ENCODE data around the gene GPA33.

The GPA33 gene

DNA sequence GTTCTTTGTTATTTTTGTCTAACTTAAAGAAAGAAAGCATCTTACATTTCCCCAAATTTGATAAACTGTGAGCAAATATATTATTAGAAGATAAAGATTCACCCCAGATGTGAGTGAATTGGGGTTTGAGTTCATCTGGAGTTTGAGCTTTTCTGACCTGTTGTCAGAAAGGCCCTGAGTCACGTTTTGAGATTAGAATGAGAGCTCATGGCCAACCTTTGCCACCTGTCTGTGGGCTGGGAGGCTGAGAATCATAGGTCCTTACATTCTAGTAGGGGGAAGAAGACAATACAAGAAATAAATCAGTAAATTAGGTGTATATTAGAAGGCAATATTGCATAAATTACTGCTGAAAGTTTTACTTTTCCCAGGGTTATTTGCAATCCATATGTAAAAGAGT, 26.0 kb upstream of the GPA33 start:
- no peak for DNase-seq

- no peak for DNase-seq
These were observed 25.5 kb upstream of the GPA33 start for GRCh38 chr1:167115655-167116054.

GRCh38 chr1:167114725-167115124, 24.5 kb upstream of the GPA33 start:
- no peak for DNase-seq

DNA sequence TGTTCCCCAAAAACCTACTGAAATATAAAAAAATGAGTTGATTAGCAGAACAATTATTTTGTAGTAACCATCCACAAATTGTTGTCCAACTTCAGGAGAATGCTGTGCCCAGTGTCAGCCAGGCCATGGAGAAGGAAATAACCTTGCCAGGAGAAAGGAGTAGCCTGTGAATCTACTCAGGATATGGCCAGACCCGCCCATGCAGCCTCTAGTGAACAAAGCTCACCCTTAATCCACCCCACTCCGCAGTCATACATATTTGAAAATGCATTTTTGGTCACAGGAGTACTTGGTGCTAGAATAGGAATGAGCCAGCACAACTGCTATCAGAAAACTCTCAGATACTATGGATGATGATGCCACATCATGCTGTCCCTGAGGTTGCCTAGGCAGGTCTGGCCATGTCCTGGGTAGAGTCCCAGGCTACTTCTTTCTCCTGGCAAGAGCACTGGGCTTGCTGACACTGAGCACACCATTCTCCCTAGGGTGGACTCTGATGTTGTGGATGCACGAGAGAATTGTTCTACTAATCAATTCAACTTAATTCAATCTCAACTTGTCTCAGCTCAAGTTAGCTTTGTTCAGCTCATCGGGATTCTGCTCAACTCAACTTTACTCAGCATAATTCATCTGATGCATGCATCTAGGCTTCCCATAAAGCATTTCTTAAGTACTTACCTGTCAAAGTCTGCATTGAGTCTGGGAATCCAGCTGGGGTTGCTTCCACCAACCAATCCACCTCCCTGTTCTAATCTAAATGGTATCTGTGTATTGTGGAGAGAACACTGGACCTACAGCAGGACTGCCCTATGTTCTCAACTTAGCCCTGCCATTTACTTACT, 21.9 kb upstream of the GPA33 start:
- DNase-seq: no peak

DNA sequence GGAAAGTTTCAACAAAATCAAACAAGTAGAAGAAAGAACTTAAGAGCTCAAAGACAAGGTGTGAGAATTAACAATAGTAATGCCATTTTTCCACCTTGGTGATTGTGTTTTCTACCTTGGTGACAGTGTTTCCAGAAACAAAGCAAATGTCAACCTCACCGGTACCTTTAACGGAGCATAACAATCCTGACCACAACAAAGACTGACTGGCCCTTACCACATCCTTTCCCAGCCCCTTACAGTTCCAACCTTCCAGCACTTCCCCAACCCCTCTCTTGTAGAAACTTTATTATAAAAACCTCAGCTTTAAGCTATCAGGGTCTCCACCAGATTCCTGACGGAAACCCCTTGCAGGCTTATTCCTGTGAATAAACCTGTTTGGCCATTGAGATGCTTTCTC, 20.4 kb upstream of the GPA33 start:
- no peak for DNase-seq

- no peak for DNase-seq
These were observed 18.9 kb upstream of the GPA33 start for GRCh38 chr1:167109125-167109524.

GRCh38 chr1:167107456-167107855, 17.3 kb upstream of the GPA33 start:
- no peak for DNase-seq

GRCh38 chr1:167106119-167106461, 15.9 kb upstream of the GPA33 start:
- DNase-seq: no peak

DNA sequence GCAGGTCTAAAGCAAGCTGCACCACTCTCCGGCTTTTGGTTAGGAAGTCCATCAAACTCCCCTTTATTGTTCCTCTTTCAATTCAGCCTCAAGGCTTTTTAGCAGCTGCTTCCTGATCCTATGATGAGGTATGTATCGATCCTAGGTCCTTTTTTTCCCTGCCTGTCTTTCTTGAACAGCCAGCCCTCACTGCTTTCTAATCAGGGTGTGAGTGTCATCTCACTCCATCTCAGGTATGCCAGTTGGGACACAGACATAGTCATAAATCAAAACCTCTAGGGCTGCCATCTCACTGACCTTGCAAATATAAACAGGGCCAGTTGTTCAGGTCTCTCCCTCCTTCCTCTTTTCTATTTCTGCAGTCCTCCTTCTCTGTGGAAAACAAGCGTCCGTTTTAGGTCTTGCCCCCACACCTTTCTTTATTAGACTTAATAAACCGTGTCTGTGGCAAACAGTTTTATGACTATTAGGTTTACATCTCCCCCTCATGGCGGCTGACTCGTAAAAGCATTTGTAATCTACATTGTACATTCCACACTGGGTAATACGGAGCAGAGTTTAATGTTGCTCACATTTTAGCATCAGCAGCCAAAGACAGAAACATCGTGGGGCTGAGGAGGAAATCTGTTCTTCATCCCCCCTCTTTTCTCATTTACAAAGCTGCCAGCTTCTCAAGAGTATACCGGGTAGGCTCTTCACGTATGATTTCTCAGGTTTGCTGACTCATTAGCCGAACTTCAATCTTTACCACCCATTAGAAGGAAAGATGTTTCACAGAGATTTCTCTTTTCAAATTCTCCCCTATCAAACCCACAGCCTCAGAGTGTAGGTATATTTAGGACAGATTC, 15.3 kb upstream of the GPA33 start:
- DNase-seq: no peak

- no peak for DNase-seq
These were observed 14.1 kb upstream of the GPA33 start for GRCh38 chr1:167104256-167104633.

- no peak for DNase-seq
These were observed 12.9 kb upstream of the GPA33 start for GRCh38 chr1:167102906-167103573.

DNA sequence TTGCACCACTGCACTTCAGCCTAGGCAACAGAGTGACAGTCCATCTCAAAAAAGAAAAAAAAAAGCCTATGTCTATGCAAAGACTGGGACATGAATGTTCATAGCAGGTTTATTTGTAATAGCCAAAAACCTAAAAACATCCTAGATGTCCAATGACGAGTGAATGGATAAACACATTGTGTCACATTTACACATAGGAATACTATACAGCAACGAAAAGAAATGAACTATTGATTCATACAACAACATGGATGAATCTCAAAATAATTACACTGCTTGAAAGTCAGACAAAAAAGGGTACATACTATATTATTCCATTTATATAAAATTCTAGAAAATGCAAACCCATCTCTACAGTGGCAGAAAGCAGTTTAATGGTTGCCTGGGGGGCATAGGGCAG, 11.6 kb upstream of the GPA33 start:
- no peak for DNase-seq

GRCh38 chr1:167100730-167101129, 10.6 kb upstream of the GPA33 start:
- DNase-seq: no peak

- DNase-seq: no peak
These were observed 9.7 kb upstream of the GPA33 start for GRCh38 chr1:167099851-167100250.

- no peak for DNase-seq
These were observed 5.2 kb upstream of the GPA33 start for GRCh38 chr1:167095368-167095767.

- no peak for DNase-seq
These were observed 4.5 kb upstream of the GPA33 start for GRCh38 chr1:167094690-167095089.

DNA sequence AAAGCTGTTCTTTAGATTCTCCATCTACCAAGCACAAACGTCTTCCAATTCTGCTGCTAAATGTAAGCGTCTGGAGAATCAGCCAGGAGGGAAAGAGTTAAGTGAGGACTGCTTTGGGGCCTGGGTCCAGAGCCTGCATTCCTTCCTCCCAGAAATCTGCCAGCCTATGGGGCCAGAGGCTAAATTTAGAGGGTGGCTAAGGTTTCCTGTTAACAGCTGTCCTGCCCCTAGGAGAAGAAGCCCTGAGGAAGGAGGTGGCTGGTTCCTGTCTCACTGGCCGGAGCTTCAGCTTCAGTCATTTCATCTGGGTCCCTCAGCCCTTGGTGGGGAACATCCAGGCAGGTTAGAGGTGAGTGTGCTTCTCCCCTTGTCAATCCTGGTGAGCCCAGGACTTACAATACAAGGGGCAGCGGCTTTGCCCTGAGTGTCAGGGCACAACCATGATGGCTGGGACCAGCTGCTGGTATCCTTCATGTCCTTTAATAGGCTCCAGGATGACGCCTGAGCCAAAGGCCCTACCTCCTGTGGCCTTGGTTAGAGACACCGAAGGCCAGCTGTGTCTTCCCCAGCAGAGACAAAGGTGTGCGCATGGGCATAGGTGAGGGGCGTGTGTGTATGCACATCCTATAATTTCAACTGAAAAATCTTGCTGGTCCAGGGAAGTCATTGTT, 3.8 kb upstream of the GPA33 start, which contains the start of gene STYXL2:
TSS of gene STYXL2 (plus strand) at position 230 of the 671 bp plus-strand sequence. CDS start 775 bp downstream, outside the sequence.
- no peak for DNase-seq

DNA sequence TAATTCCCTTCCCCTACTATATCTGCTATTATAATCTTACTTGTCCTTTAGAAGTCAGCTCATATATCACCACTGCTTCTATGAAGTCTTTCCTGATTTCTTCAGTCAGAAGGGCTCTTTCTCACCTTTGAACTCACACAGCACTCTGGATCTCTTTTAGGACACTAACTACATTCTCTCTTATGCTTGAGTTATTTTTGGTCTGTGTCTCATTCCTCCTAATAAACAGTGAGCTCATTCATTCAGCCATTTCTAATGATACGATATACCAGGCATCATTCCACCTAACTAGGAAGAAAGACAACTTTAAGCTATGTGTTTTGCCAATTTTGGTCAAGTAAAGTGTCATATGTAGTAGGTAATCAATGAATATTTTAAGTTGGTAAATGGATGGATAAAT, 2.5 kb upstream of the GPA33 start:
- no peak for DNase-seq

- no peak for DNase-seq
These were observed 251 bp downstream of the GPA33 start for GRCh38 chr1:167089939-167090313.

- no peak for DNase-seq
These were observed 1.3 kb downstream of the GPA33 start for GRCh38 chr1:167088746-167089417.

DNA sequence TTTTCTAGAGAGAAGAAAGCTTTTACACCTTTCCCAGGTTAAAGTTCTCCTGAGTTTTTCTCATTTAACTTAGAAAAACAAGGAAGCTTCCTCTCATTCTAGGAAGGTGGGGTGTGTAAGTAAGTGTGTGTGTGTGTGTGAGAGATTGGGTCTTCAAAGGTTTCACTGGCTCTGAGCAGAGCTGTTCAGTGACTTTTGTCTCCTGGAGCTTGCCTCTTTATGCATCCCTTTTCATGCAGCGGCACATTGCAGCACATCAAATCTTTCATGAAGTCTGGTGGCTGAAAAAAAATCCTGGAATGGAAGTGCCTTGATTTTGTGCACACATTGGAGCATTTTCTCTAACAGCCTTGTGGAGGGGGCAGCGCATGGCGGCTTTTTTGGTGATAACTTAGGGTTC, 3.4 kb downstream of the GPA33 start:
- no peak for DNase-seq

- no peak for DNase-seq
These were observed 4.1 kb downstream of the GPA33 start for GRCh38 chr1:167086033-167086432.

GRCh38 chr1:167084757-167085156, 5.4 kb downstream of the GPA33 start:
- DNase-seq: no peak

All from NCI-H1105 treated with DMSO at 0.1 percent for 48 hours (cell line).